ENCODE results near the gene AMPD2.

DNA sequence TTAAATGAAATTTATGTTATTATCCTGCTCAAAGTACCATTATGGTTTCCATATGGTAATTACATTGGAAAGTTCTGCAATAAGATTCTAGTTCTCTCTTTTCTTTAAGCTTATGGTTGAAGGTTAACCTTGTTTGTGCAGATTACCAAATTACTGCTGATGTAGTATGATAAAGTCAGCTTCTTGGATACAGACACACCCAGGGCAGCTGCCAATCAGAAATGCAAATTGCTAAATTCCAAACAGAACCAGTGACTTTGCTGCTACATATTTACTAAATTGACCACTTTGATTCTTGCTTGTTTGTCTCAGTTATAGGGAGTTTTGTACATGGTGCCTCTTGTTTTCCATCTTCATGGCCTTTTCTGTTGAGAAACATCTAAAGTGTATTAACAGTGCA, 26.7 kb upstream of the AMPD2 start:
- TF ChIP-seq, protein P1, sequence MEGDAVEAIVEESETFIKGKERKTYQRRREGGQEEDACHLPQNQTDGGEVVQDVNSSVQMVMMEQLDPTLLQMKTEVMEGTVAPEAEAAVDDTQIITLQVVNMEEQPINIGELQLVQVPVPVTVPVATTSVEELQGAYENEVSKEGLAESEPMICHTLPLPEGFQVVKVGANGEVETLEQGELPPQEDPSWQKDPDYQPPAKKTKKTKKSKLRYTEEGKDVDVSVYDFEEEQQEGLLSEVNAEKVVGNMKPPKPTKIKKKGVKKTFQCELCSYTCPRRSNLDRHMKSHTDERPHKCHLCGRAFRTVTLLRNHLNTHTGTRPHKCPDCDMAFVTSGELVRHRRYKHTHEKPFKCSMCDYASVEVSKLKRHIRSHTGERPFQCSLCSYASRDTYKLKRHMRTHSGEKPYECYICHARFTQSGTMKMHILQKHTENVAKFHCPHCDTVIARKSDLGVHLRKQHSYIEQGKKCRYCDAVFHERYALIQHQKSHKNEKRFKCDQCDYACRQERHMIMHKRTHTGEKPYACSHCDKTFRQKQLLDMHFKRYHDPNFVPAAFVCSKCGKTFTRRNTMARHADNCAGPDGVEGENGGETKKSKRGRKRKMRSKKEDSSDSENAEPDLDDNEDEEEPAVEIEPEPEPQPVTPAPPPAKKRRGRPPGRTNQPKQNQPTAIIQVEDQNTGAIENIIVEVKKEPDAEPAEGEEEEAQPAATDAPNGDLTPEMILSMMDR (IDR thresholded peaks at IDR 0.05): no peak
- TF ChIP-seq POLR2A (IDR thresholded peaks at IDR 0.05): no peak

Data from sigmoid colon (tissue), 3 donors.